M059J (cell line): ENCODE data around the gene DIDO1. TPM values are rescaled to one million over a fixed set of nuclear protein-coding genes. Genes with fewer than 3 reads are reported as not detected.

Experiments used
- DNase-seq: peaks from one replicate; pipeline ENCODE4 v3.0.0-alpha.2; 2012; ENCODE audit warnings: low read depth
- total RNA-seq: library from RNA; depleted of rRNA; stranded (reverse); fragments of >200 nt; shearing (Covaris generic); gene quantifications from 2 replicates; pipeline ENCODE4 v1.2.3, GENCODE V29; 2014

DIDO1 gene
- total RNA-seq, 1 experiment from 2014 or later, result 42.6 TPM

GRCh38 chr20:62929051-62929538 lies 2.8 kb upstream of the DIDO1 start:
- no peak for DNase-seq

DNA sequence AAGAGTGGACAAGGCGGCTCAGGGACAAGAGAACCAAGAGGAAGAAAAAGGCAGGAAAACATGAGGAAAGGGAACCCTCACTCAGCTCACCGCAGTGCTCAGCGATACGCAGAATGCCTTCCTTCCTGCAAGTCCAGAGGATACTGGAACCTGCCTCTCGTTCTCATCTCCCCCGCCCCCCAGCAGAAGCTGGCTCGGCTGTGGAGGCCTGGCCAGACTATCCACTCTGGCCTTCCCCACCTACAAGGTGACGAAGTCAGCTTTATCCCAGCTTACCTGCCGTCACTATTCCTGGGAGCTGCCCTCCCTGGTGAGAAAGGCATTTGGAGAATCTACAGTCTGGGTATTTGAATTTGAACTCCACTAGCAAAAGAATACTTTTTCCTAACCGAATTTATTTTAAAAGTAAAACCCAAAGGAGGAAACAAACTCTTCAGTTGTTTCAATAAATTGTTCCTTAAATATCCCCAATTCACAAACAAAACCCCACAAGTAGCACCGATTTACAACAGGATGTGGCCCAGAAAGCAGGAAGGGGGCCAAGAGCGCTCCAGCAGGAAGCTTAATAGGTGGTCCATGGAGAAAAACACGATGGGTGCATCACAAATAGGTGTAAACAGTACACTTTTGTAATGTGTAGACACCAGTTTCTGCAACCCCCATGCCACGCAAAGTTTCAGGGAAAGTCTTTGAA lies 2.1 kb upstream of the DIDO1 start:
- DNase-seq, result no peak

DNA sequence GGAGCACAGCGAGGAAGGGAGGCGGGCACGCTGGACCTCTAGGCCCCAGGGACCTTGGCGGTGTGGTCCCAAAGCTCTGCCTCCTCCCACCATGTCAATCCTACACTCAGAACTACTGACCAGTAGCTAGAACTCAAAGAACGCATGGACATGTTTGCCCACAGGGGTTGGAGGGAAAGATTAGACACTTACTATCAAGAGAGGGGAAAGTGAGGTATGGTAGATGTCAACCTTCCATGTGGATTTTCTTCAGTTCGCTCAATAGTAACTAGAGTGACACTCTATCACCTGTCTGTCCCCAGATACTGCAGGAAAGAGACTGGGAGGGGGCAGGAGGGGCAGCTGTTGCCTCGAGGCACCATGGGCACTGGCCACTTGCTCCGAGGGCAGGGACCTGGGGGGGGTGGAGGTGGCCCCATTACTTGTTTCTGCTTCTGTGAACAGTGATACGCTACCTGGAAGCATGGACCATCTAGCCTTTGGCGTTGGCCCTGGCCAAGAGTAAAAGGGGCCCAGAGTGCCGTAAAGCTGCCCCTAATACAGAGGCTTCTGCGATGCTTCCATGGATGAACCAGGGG lies 912 bp upstream of the DIDO1 start:
- DNase-seq, result peak; percentile 14

DNA sequence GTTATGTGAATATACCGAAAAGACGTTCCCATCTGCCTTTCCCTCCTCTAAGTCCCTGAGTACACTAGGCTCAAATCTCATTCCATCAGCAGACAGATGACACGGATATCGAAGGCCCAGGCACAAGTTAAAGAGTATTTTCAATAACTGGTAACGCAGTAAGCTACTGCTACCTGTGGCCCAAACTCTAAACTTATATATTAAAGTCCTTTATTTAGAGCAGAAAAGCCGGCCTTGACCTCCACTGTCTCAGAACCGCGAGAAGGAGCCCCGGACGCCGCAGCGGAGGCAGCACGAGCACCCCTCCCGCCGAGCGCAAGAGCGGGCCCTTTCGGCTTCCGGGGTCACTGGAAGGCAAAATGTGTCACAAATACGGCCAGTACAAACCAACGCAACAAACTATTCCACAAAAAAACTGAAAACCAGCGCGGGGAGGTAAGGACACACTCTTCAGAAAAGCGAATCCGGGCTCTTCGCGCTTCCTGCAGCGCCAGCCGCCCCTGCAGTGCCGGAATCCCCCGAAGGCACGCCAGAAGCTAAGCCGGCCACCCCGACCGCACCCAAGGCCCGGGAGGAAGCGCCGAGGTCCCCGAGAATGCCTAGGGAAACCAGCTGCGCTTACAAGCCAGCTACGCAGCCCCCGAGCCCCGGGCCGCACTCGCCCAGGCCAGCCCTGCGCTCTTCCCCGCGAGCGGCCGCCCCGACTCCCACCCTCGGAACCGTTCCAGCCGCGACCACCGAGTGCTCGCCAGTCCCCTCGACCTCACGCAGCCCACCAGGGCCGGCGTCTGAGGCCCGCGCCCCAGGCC lies 681 bp downstream of the DIDO1 start:
- peak; percentile 65 for DNase-seq

DNA sequence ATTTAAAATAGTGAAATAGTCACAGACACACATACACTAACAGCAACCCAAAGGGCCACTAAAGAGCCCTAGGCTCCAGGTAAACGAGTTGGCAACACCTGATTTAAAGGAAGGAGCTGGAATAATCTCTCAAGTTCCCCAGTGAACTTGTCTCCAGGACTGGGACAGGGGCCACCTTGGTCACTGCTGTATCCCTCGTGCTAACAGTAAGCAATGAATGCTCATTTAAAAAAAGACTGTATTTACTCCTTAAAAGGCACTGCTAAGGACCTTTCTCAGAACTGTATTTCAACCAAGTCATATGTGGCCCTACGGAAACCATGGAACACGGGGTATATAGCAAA lies 1.3 kb downstream of the DIDO1 start:
- no peak for DNase-seq

- peak; percentile 54 for DNase-seq
Measured at GRCh38 chr20:62924442-62925075, 1.7 kb downstream of the DIDO1 start.

DNA sequence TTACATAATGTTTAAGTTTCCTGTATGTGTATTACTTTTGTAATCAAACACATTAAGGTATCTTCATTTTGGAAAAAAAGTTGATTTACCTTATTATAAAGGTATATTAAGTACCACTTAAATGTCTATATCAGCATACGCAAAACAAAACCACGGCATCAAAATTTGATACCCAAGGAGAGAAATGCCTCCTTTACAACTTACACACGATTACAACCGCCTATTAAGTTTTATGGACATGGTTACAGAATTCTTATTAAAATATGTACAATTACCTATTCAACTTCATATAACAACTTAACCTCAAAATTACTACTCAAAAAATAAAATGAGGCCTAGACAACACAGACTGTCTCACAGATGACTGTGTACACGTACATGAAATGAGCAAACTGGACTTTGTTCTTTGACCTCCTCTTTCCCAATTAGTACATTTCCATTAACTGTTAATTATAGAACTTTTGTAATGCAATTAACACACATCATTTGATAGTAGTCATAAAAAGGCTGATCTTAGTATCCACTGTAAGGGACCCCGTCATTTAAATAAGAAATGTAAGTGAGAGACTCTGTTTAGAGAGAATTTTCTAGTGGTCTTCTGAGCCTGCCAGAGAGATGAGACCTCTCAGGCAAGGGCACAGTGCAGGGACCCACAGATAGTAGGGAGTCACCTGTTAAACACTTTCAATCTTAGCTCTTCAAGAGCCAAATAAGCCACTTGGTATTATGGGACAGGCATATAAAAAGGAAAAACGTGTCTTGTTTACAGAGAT lies 2.5 kb downstream of the DIDO1 start:
- no peak for DNase-seq

DNA sequence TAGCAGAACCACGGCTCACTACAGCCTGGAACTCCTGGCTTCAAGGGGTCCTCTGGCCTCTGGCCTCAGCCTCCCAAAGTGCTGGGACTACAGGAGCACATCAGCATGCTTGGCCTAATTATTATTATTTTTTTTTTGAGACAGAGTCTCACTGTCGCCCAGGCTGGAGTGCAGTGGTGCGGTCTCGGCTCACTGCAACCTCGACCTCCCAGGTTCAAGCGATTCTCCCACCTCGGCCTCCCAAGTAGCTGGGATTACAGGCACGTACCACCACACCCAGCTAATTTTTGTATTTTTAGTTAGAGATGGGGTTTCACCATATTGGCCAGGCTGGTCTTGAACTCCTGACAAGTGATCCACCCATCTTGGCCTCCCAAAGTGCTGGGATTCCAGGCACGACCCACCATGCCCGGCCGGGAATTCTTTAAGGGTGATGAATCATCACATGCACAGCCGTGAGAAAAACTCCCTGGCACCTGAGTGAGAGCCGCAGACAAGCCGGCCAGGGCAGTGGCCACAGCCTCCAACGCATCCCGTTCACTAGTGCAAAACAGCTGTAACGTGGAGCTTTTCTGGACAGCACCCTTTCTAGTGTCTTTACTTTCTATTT lies 3.1 kb downstream of the DIDO1 start:
- peak; percentile 96 for DNase-seq

- DNase-seq, result no peak
Measured at GRCh38 chr20:62922451-62922921, 3.8 kb downstream of the DIDO1 start.

GRCh38 chr20:62921119-62921687 lies 5.1 kb downstream of the DIDO1 start:
- peak; percentile 78 for DNase-seq

- no peak for DNase-seq
Measured at GRCh38 chr20:62920039-62920645, 6.2 kb downstream of the DIDO1 start.

DNA sequence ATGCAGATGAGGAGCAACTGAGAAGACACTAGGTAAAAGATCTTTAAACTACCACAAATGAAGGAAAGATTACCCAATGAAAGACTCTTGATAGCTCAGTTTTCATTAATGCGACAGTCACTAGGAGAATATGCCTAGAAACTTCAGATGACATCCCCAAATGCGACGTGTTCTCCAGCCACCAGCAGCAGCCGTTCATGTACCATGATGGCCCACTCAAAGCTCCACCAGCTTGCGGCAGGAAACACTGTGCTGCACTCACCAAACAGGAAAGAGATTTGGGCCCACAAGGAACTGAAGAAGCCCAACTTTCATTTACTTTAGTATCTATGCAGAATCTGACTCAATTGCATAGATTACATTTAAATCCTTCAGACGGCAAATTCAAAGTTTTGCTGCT lies 7.5 kb downstream of the DIDO1 start:
- no peak for DNase-seq

GRCh38 chr20:62918147-62918546 lies 8.2 kb downstream of the DIDO1 start:
- no peak for DNase-seq

GRCh38 chr20:62917720-62918119 lies 8.6 kb downstream of the DIDO1 start:
- no peak for DNase-seq

GRCh38 chr20:62916703-62917476 lies 9.4 kb downstream of the DIDO1 start:
- DNase-seq, result no peak

- DNase-seq, result peak; percentile 73
Measured at GRCh38 chr20:62914970-62915457, 11.3 kb downstream of the DIDO1 start.

GRCh38 chr20:62914436-62914835 lies 11.9 kb downstream of the DIDO1 start:
- no peak for DNase-seq

DNA sequence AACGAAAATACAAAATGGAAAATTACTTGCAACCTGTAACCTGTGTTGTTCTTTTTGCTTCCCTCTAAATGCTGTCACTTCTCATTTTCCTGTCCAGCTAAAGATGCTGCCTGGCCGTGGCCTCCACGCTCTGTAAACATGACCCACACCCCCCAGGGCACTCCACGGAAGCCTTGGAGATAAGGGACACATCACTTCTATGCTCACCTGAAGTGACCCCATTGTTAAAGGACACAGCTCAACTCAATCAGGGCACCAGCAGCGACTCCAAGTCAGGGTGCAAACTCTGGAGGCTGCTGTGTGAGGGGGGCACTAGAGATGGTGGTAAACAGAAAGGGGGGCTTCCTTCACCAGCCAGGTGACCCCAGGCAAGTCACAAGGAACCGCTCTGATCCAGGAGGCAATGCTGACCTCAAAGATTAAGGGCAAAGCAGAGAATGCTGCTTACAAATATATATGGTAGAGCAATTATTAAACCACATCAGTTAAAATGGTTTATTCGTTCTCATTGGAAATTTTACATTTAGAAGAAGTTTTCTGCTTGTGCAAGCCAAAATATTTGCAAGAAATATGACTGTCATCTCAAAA lies 13.2 kb downstream of the DIDO1 start:
- DNase-seq, result no peak
